HEK293 (cell line): Measurements from ENCODE around the gene GNPTG.

Experiments used
- CTCF ChIA-PET: fragments of 350-600 bp; formaldehyde crosslinking; extraction: SDS; loops from one replicate; lab custom pipeline; 2021; ENCODE audit warnings: antibody characterized with exemption; lab: Yijun Ruan, JAX
- POLR2A ChIA-PET: fragments of 300-600 bp; formaldehyde crosslinking; extraction: SDS; loops from one replicate; lab custom pipeline; 2020; ENCODE audit warnings: antibody characterized with exemption, inconsistent platforms; lab: Yijun Ruan, JAX
- H3K27ac ChIP-seq: fragments of 200-500 bp; sonication (Bioruptor generic); 2 replicates; pipeline ENCODE4 v1.5.1; 2014; ENCODE audit warnings: low read depth, low read length, control low read depth, inconsistent platforms; ENCODE audit errors: extremely low read depth
- H3K36me3 ChIP-seq, 2 experiments: fragments of 200-500 bp in 1 of 2; sonication (Bioruptor generic) in 1 of 2; 1 replicate in 1 of 2; 2 replicates in 1 of 2; pipeline ENCODE4 v1.5.1; 2014 to 2017; ENCODE audit warnings: inconsistent platforms in 2 of 2, low read length in 2 of 2; ENCODE audit not compliant: control insufficient read depth in 2 of 2, insufficient read depth in 1 of 2
- H3K4me1 ChIP-seq: fragments of 200-500 bp; sonication (Bioruptor generic); 2 replicates; pipeline ENCODE4 v1.5.1; 2014; ENCODE audit warnings: mild to moderate bottlenecking, low read length, inconsistent platforms; ENCODE audit not compliant: control insufficient read depth, insufficient read depth
- H3K4me3 ChIP-seq: 2 replicates; pipeline ENCODE4 v1.5.1; 2011; ENCODE audit warnings: low read depth, mild to moderate bottlenecking, control low read depth, low read length, moderate library complexity
- H3K9me3 ChIP-seq: fragments of 200-500 bp; sonication (Bioruptor generic); 2 replicates; pipeline ENCODE4 v1.5.1; 2014; ENCODE audit warnings: low read depth, low read length, inconsistent platforms; ENCODE audit not compliant: control insufficient read depth, insufficient read depth
- BCL11B ChIP-seq: fragments of 450-650 bp; formaldehyde crosslinking; IDR thresholded peaks from 2 replicates; pipeline ENCODE4 v1.5.1; 2016; ENCODE audit warnings: low read depth, missing biosample characterization, missing genetic modification characterization
- EGR2 ChIP-seq: fragments of 450-650 bp; formaldehyde crosslinking; IDR thresholded peaks from 2 replicates; pipeline ENCODE4 v1.5.1; 2016; ENCODE audit warnings: low read depth, missing biosample characterization, missing genetic modification characterization
- GLIS2 ChIP-seq: fragments of 450-650 bp; formaldehyde crosslinking; IDR thresholded peaks from 2 replicates; pipeline ENCODE4 v1.5.1; 2016; ENCODE audit warnings: missing biosample characterization, missing genetic modification characterization
- KLF1 ChIP-seq: fragments of 450-650 bp; formaldehyde crosslinking; IDR thresholded peaks from 2 replicates; pipeline ENCODE4 v1.5.1; 2016; ENCODE audit warnings: missing biosample characterization, missing genetic modification characterization
- KLF10 ChIP-seq: fragments of 450-650 bp; IDR thresholded peaks from 2 replicates; pipeline ENCODE4 v1.5.1; 2018; ENCODE audit warnings: missing biosample characterization, mild to moderate bottlenecking, missing genetic modification characterization
- KLF16 ChIP-seq: fragments of 450-650 bp; formaldehyde crosslinking; IDR thresholded peaks from 2 replicates; pipeline ENCODE4 v1.5.1; 2017; ENCODE audit warnings: missing biosample characterization, missing genetic modification characterization
- KLF17 ChIP-seq: fragments of 450-650 bp; formaldehyde crosslinking; IDR thresholded peaks from 2 replicates; pipeline ENCODE4 v1.5.1; 2016; ENCODE audit warnings: missing biosample characterization, missing genetic modification characterization
- KLF9 ChIP-seq: fragments of 450-650 bp; formaldehyde crosslinking; IDR thresholded peaks from 2 replicates; pipeline ENCODE4 v1.5.1; 2016; ENCODE audit warnings: missing biosample characterization, missing genetic modification characterization, low read depth
- SP2 ChIP-seq: fragments of 450-650 bp; formaldehyde crosslinking; IDR thresholded peaks from 2 replicates; pipeline ENCODE4 v1.5.1; 2016; ENCODE audit warnings: missing biosample characterization, missing genetic modification characterization
- SP3 ChIP-seq: fragments of 450-650 bp; formaldehyde crosslinking; IDR thresholded peaks from 2 replicates; pipeline ENCODE4 v1.5.1; 2016; ENCODE audit warnings: missing biosample characterization, missing genetic modification characterization
- ZBTB20 ChIP-seq: fragments of 450-650 bp; formaldehyde crosslinking; IDR thresholded peaks from 2 replicates; pipeline ENCODE4 v1.5.1; 2016; ENCODE audit warnings: missing biosample characterization, missing genetic modification characterization
- ZBTB21 ChIP-seq: fragments of 450-650 bp; formaldehyde crosslinking; IDR thresholded peaks from 2 replicates; pipeline ENCODE4 v1.5.1; 2017; ENCODE audit warnings: missing biosample characterization, missing genetic modification characterization
- ZBTB7A ChIP-seq: fragments of 450-650 bp; formaldehyde crosslinking; IDR thresholded peaks from 2 replicates; pipeline ENCODE4 v1.5.1; 2016; ENCODE audit warnings: low read depth, missing biosample characterization, missing genetic modification characterization
- ZBTB8A ChIP-seq: fragments of 450-650 bp; formaldehyde crosslinking; IDR thresholded peaks from 2 replicates; pipeline ENCODE4 v1.5.1; 2016; ENCODE audit warnings: missing biosample characterization, missing genetic modification characterization
- ZEB2 ChIP-seq: fragments of 450-650 bp; formaldehyde crosslinking; IDR thresholded peaks from 2 replicates; pipeline ENCODE4 v1.5.1; 2016; ENCODE audit warnings: missing biosample characterization, missing genetic modification characterization
- ZFP69B ChIP-seq: fragments of 450-650 bp; formaldehyde crosslinking; IDR thresholded peaks from 2 replicates; pipeline ENCODE4 v1.5.1; 2016; ENCODE audit warnings: missing biosample characterization, missing genetic modification characterization
- ZIC2 ChIP-seq: fragments of 450-650 bp; formaldehyde crosslinking; IDR thresholded peaks from 2 replicates; pipeline ENCODE4 v1.5.1; 2016; ENCODE audit warnings: missing biosample characterization, missing genetic modification characterization
- ZNF114 ChIP-seq: fragments of 450-650 bp; formaldehyde crosslinking; IDR thresholded peaks from 2 replicates; pipeline ENCODE4 v1.5.0; 2017; ENCODE audit warnings: missing biosample characterization, missing genetic modification characterization
- ZNF23 ChIP-seq: fragments of 450-650 bp; formaldehyde crosslinking; IDR thresholded peaks from 2 replicates; pipeline ENCODE4 v1.5.1; 2016; ENCODE audit warnings: missing biosample characterization, missing genetic modification characterization, borderline replicate concordance
- ZNF335 ChIP-seq: fragments of 450-650 bp; formaldehyde crosslinking; conservative IDR thresholded peaks from 2 replicates; pipeline ENCODE4 v1.5.1; 2016; ENCODE audit warnings: missing biosample characterization, missing genetic modification characterization
- ZNF549 ChIP-seq: fragments of 450-650 bp; IDR thresholded peaks from 2 replicates; pipeline ENCODE4 v1.5.1; 2018; ENCODE audit warnings: missing biosample characterization, missing genetic modification characterization, mild to moderate bottlenecking, inconsistent platforms, moderate library complexity
- ZNF561 ChIP-seq: fragments of 450-650 bp; IDR thresholded peaks from 2 replicates; pipeline ENCODE4 v1.5.1; 2018; ENCODE audit warnings: missing biosample characterization, missing genetic modification characterization, borderline replicate concordance
- ZNF596 ChIP-seq: fragments of 450-650 bp; IDR thresholded peaks from 2 replicates; pipeline ENCODE4 v1.5.0; 2018; ENCODE audit warnings: missing biosample characterization, mild to moderate bottlenecking, missing genetic modification characterization, moderate library complexity
- ZNF660 ChIP-seq: fragments of 450-650 bp; IDR thresholded peaks from 2 replicates; pipeline ENCODE4 v1.5.1; 2018; ENCODE audit warnings: missing biosample characterization, mild to moderate bottlenecking, missing genetic modification characterization
- ZNF677 ChIP-seq: fragments of 450-650 bp; IDR thresholded peaks from 2 replicates; pipeline ENCODE4 v1.5.0; 2018; ENCODE audit warnings: missing biosample characterization, mild to moderate bottlenecking, missing genetic modification characterization, moderate library complexity
- ZNF692 ChIP-seq: fragments of 450-650 bp; formaldehyde crosslinking; IDR thresholded peaks from 2 replicates; pipeline ENCODE4 v1.5.1; 2016; ENCODE audit warnings: missing biosample characterization, missing genetic modification characterization
- ZNF837 ChIP-seq: fragments of 450-650 bp; formaldehyde crosslinking; IDR thresholded peaks from 2 replicates; pipeline ENCODE4 v1.5.1; 2016; ENCODE audit warnings: missing biosample characterization, missing genetic modification characterization
- ZSCAN30 ChIP-seq: fragments of 450-650 bp; IDR thresholded peaks from 2 replicates; pipeline ENCODE4 v1.5.1; 2018; ENCODE audit warnings: missing biosample characterization, mild to moderate bottlenecking, missing genetic modification characterization, moderate library complexity
- ZSCAN4 ChIP-seq: fragments of 450-650 bp; formaldehyde crosslinking; IDR thresholded peaks from 2 replicates; pipeline ENCODE4 v1.5.1; 2017; ENCODE audit warnings: missing biosample characterization, missing genetic modification characterization
- TF ChIP-seq, protein P1 (sequence below): fragments of 450-650 bp; formaldehyde crosslinking; IDR thresholded peaks from 2 replicates; pipeline ENCODE4 v1.5.1; 2016; ENCODE audit warnings: missing biosample characterization, missing genetic modification characterization
- TF ChIP-seq, protein P2 (sequence below): fragments of 450-650 bp; formaldehyde crosslinking; optimal IDR thresholded peaks from 2 replicates; pipeline ENCODE3; 2016; ENCODE audit warnings: missing biosample characterization, mild to moderate bottlenecking, missing genetic modification characterization

Gene GNPTG

DNA sequence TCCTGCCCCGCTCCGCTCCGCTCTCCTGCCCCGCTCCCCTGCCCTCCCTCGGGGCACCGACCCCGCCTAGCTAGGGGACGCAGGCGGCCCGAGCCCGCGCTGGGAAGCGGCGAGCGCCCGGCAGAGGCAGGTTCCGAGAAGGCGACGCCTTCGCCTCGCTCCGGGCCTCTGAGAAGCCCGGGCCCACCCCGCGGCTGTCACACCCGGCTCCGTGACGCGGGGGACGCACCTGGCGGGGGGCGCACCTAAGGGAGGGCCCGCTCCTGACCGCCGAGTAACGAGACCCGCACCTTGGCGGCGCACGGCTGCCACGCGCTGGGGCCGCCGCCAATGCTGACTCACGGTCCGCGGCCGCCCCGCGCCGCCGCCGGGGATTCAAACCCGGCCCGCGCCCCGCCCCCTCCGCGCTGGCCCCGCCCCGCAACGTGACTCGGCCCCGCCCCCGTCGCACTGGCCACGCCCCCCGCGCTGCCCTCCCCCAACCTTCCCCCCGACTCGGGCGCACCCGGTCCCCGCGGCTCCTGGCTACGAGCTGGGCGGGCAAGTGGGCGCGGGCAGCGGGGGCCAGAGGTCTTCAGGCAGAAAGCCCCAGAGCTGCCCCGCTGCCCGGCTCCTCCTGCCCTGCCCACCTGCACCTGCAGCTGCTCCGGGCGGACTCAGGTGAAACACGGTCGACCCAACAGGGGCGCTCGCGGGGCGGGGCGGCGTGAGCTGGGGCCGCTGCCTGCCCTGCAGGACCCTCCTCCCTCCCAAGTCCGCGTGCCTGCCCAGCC lies 27.8 kb downstream of the GNPTG start:
- H3K36me3 ChIP-seq: peaks cover 0 to 24% of the 10 kb centered on the region in 2 experiments; a peak in 1 of 3 replicates
- POLR2A ChIA-PET: interaction anchor here (0.6 to 2.0 kb wide), 5 partner anchors 15 to 1225 kb away, joined by 3 to 14 read pairs (median 4); partner anchors contain the start of gene UQCC4
- H3K27ac ChIP-seq: peak overlapping the region; percentile 72; the same call in 1 of the 2 replicates
- 0 out of 2 replicates have a peak, but pooled peaks cover 3% of the 10 kb centered on the region for H3K4me1 ChIP-seq
- H3K4me3 ChIP-seq: peak overlapping the region; percentile 45
- CTCF ChIA-PET: interaction anchor here (0.6 to 3.4 kb wide), 5 partner anchors 14 to 36 kb away, joined by 3 to 30 read pairs (median 4); no protein-coding TSS in a partner anchor
- H3K9me3 ChIP-seq: no peaks in the 10 kb centered on the region
- 0 out of 2 replicates have a peak, but pooled peaks have one; percentile 48 for TF ChIP-seq EGR2
- peak; percentile 53; the same call in 1 of the 2 replicates for TF ChIP-seq GLIS2 (tag by site-specific recombination)
- TF ChIP-seq ZBTB8A (tag by site-specific recombination): peak; percentile 89
- no peak for TF ChIP-seq ZNF549 (tag by site-specific recombination)
- TF ChIP-seq KLF1 (tag by site-specific recombination): peak; percentile 62
- TF ChIP-seq ZNF23 (tag by site-specific recombination): no peak
- TF ChIP-seq KLF10 (tag by site-specific recombination): peak; percentile 55; the same call in 1 of the 2 replicates
- TF ChIP-seq ZSCAN30 (tag by site-specific recombination): peak; percentile 75
- 0 out of 2 replicates have a peak, but pooled peaks have one; percentile 10 for TF ChIP-seq ZNF596 (tag by site-specific recombination)
- peak; percentile 21; the same call in 1 of the 2 replicates for TF ChIP-seq ZIC2 (tag by site-specific recombination)
- TF ChIP-seq SP2: peak; percentile 43; the same call in 1 of the 2 replicates
- peak; percentile 51 for TF ChIP-seq ZFP69B (tag by site-specific recombination)
- TF ChIP-seq ZNF561 (tag by site-specific recombination): peak; percentile 35; the same call in 1 of the 2 replicates
- TF ChIP-seq ZNF114: no peak
- TF ChIP-seq SP3 (tag by site-specific recombination): peak; percentile 67
- TF ChIP-seq ZNF335 (tag by site-specific recombination): peak; percentile 85
- no peak for TF ChIP-seq ZNF677 (tag by site-specific recombination)
- no peak for TF ChIP-seq ZNF837 (tag by site-specific recombination)
- TF ChIP-seq ZNF660 (tag by site-specific recombination): 0 out of 2 replicates have a peak, but pooled peaks have one; percentile 27
- TF ChIP-seq ZBTB20 (tag by site-specific recombination): 0 out of 2 replicates have a peak, but pooled peaks have one; percentile 17
- TF ChIP-seq ZNF692: peak; percentile 81
- TF ChIP-seq ZBTB21 (tag by site-specific recombination): no peak
- 0 out of 2 replicates have a peak, but pooled peaks have one; percentile 2 for TF ChIP-seq BCL11B
- TF ChIP-seq, protein P1, sequence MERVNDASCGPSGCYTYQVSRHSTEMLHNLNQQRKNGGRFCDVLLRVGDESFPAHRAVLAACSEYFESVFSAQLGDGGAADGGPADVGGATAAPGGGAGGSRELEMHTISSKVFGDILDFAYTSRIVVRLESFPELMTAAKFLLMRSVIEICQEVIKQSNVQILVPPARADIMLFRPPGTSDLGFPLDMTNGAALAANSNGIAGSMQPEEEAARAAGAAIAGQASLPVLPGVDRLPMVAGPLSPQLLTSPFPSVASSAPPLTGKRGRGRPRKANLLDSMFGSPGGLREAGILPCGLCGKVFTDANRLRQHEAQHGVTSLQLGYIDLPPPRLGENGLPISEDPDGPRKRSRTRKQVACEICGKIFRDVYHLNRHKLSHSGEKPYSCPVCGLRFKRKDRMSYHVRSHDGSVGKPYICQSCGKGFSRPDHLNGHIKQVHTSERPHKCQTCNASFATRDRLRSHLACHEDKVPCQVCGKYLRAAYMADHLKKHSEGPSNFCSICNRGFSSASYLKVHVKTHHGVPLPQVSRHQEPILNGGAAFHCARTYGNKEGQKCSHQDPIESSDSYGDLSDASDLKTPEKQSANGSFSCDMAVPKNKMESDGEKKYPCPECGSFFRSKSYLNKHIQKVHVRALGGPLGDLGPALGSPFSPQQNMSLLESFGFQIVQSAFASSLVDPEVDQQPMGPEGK: peak; percentile 0; the same call in 1 of the 2 replicates
- peak; percentile 34; the same call in 1 of the 2 replicates for TF ChIP-seq KLF9 (tag by site-specific recombination)
- TF ChIP-seq ZBTB7A: peak; percentile 1; the same call in 1 of the 2 replicates
- peak; percentile 15; the same call in 1 of the 2 replicates for TF ChIP-seq ZEB2 (tag by site-specific recombination)
- TF ChIP-seq, protein P2, sequence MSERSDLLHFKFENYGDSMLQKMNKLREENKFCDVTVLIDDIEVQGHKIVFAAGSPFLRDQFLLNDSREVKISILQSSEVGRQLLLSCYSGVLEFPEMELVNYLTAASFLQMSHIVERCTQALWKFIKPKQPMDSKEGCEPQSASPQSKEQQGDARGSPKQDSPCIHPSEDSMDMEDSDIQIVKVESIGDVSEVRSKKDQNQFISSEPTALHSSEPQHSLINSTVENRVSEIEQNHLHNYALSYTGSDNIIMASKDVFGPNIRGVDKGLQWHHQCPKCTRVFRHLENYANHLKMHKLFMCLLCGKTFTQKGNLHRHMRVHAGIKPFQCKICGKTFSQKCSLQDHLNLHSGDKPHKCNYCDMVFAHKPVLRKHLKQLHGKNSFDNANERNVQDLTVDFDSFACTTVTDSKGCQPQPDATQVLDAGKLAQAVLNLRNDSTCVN (tag by site-specific recombination): peak; percentile 80
- no peak for TF ChIP-seq ZSCAN4 (tag by site-specific recombination)
- TF ChIP-seq KLF16 (tag by site-specific recombination): 0 out of 2 replicates have a peak, but pooled peaks have one; percentile 2
- TF ChIP-seq KLF17 (tag by site-specific recombination): peak; percentile 69
